A204.1 (cell line): ENCODE results near the gene GLTP.

Source experiments
- FAIRE-seq: peaks from 2 replicates; lab custom pipeline; 2012; peaks lifted over from hg19 to GRCh38; lab: Jason Lieb, UNC

Gene GLTP

DNA sequence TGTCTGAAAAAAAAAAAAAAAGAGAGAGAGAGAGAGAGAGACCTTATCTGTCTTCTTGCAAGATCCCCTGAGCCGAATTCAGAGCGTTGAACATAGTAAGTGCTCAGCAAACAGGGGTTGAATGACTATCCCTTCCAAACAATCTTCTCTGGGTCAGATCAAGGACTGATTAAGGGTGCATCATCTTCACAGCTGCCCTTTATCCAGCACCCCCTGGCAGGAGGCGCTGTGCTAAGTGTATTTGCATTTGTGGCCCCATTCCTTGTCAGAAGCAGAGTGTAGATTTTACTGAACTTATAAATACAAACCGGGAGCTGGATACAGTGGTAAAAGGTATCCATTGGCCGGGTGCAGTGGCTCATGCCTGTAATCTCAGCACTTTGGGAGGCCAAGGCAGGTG, 38.3 kb downstream of the GLTP start:
- FAIRE-seq: no peak

DNA sequence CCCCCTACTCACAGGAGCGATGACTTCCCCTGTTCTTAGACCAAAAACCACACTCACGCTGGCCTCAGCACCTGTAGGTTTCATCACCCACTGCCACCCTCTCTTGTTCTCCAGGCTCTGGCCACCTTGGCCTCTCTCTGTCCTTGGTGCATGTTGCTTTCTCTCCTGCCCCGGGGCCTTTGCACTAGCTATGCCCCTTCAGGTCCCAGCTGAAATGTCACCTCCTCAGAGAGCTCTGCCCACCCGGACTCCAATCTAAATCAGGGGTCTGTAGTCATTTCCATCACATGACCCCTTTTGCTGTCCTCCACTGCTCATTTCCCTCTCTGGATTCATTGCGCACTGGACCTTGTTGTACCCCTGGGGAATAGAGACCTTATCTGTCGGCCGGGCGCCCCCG, 39.0 kb downstream of the GLTP start:
- no peak for FAIRE-seq

DNA sequence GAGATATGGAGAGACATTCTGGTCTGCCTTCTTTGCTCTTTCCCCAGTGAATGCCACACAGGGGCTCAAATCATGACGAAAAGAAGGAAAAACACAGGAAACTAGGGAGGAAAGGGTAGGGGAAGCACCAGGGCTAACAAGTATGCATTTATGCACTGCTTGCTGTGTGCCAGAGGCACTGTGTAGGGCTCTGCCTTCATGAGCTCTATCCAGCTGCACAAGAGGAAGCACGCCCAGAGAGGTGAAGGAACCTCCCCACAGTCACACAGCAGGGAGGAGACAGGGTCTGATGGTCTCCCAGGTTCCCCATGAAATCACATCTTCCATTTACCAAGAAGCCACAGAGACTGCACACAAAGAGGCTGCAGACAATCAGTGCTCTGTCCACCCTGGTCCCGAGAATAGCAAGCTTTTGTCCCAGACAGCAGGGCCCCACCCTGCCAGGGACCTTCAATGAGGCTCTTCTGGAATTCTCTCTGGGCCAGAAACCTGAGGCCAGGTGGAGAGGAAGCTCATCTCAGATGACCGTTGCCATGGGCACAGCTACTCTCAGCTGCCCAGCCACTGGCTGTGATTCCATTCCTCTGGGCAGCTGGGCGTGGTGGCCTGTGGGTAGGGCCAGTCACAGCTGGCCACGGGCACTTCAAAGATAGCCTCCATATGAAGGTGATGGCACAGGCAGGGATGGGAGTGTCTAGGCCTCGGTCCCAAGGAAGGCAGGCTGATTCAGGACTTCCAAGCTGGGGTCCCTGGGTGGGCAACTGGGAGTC, 39.9 kb downstream of the GLTP start:
- FAIRE-seq: no peak

DNA sequence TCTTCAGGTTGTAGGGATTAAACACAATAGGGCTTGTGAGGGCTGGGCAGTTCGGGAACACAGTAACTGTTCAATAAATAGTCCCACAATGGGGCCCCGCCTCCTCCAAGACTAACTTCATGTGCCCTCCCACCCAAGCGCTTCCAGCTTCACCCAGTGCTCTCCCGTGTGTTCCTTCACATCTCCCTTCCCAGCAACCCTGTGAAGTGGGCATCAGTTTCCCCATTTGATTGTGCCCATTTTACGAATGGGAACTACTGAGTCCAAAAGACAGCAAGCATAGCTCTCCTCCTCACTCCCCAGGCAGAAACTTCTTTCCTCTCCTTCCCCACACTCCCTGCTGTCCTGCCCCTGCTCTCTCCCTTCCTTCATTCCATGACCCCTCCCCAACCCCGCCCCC, 40.9 kb downstream of the GLTP start:
- FAIRE-seq: no peak

DNA sequence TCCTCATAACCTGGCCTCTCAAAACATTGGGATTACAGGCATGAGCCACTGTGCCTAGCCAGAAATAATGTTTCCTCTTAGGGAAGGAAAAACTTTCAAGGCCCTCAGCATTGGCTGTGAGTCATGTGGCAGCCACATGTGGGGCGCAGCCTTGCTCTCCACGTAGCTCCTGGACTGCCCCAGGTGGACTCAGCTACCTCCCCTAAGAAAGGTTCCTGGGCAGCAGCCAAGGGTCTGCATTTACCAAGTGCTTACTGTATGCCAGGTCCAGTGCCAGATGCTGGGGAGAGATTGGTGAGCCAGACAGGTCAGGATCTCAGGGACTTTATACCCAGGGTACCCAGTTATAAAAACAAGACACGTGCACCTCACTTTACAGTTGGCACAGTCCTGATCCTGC, 43.4 kb downstream of the GLTP start:
- FAIRE-seq: no peak

DNA sequence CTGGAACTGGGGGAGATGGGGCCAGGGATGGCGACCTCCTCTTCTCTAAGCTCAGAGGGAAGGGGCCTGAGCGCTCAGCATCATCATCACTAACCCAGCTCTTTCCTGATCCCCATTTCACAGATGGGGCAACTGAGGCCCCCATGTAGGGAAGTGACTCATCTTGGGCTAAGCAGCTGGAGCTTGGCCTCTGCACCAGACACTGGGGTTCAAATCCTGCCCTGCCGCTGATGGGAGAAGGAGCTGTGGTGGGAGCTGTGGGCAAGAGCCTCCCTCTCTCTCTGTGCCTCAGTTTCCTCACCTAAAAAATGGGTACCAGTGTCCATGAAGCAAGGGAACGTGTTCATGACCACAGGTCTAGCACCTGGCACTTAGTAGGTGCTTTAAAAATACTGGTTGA, 44.5 kb downstream of the GLTP start:
- no peak for FAIRE-seq

DNA sequence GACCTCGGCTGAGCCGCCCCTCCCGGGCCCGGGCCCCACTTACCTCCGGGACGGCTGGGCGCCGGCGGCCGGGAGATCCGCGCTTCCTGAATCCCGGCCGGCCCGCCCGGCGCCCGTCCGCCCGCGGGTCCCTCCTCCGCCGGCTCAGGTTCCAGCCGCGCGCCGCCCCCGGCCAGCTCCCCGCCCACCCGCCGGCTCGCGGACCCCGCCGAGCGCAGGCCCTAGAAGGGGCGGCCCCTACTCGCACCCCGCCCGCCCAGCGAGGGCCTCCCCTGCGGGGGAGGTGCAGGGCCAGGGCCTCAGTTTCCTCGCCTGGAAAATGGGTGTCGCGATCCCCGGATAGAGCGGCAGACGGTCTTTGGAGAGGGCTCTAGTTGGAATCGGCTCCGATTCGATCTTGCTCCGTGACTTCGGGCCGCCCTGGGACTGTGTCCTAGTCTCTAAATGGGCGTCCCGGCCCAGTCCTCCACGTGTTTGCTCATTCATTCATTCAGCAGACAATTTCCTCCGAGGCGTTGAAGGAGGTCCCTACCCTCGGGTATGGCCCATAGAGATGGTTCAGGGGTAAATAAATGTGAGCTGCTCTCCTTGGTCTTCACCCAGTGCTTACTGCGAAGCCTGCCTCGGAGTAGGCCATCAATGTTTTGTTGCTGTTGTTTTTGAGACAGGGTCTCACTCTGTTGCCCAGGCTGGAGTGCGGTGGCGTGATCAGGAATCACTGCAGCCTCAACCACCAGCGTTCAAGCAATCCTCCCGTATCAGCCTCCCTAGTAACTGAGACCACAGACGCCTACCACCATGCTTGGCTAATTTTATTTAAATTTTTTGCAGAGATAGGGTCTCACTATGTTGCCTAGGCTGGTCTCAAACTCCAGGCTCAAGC, 46.8 kb downstream of the GLTP start, which contains the start of gene TRPV4:
TSS of gene TRPV4 (minus strand) at position 92 of the 883 bp plus-strand sequence. CDS start 18,602 bp downstream, outside the sequence.
- FAIRE-seq: no peak

DNA sequence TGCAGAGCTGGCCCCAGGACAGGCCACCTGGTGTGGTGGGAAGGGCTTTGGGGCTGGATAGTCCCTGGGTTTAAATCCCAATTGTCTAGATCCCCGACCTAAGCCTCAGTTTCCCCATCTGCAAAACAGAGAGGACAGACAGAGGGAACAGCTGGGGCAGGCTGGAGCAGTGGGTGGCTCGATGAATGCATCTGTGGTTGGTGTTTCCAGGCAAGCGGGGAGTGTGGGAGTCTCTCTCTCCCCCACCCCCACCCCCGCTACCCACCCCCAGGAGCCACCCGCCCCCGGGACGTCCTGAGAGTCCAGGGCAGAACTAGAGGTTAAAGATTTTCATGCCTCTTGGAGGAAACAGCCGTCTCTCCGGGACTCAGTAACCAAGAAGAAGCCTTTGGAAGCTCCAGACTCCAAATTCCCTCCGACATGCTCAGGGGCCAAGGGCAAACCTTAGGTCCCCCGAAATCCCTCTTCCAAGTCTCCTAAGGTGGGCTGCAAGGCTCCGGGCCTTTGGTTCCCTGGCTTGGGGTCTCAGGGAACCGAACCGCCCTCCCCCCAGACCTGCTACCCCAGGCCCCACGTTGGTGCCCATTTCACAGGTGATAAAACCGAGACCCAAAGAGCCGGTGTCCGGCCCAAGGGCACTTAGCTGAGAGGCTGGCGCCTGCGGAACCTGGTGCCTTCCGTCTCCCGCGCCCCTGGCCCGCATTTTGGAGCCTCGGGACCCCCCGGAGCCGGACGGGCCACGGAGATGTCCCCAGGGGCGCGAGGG, 47.6 kb downstream of the GLTP start:
- FAIRE-seq: no peak

DNA sequence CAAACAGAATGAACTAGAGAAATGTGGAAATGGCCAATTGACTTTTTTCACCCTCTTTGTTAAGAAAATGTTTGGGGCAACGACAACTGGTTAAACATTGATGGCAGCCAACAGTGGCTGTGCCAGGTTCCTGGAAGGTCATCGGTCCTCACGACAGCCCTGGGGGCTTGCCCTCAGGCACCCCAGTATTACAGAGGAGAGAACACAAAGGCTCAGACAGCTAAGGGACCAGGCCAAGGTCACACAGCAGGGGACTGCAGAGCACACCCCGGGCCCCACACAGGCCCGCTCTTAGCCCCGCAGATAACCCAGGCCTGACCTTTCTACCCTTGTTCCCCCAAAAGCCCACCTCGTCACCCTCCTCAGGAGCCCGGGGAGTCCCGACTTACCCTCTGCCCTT, 48.4 kb downstream of the GLTP start:
- no peak for FAIRE-seq

DNA sequence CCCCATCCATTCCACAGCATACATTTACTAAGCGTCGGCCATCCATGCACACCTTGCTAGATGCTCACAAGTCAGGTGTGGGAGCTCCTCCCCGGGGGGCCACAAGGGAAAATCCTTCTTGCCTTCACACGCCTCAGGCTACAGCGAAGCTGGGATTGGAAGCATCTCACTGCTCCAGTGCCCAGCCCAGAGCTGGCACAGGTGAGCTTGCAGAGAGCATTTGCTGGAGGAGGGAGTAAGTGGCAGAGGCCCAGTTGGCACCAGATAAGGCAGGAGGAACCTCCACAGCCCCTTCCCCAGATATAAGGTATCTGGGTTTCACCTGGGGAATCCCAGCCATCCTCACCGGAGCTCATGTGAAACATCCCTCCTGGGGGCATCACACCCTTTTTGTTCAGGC, 49.0 kb downstream of the GLTP start:
- no peak for FAIRE-seq

DNA sequence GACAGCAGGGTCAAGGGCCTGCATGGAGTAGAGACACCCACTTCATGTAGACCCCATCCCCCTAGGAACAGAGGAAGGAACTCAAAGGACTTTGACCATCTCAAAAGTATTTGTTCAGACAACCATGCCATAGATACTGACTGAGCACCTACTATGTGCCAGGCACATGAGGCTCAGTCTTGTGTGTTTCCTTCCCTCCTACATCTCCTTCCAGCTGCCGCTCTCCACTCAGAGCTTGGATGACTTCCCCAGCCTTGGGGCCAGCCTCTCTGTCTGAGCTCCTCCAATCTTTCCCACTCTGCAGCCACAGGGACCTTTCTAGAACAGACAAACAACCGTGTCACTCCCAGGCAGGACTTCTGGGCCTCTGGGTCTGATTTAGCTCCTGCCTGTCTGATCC, 49.6 kb downstream of the GLTP start:
- FAIRE-seq: no peak

DNA sequence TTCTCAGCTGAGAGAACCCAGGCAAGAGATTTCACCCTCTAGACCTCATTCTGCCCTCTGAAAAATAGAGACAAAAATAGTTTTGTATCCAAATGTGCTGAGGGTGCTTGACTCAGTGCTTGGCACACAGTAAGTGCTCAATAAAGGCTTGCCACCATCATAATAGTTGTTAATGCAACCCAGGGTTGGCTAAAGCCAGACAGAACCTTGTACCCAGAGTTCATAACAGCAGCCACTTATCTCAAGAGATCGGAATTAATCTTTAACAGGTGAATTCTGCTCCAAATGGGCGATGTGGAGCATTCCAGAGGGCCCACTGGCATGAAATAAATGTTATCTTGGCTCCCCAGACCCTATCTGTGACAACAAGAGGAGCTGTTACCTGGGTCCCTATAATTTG, 50.1 kb downstream of the GLTP start:
- no peak for FAIRE-seq

DNA sequence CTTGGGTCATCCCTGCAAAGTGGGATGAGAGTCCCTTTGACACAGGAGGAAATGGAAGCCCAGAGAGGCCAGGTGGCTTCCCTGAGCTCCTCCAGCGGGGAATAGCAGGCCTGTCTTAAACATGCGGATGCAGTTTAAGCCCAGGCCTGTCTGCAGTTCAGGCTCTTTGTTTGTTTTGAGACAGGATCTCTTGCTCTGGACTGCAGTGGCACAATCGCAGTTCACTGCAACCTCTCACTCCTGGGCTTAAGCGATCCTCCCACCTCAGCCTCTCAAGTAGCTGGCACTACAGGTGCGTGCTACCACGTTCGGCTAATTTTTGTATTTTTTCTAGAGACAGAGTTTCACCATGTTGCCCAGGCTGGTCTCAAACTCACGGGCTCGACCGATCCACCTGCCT, 50.7 kb downstream of the GLTP start:
- FAIRE-seq: no peak

DNA sequence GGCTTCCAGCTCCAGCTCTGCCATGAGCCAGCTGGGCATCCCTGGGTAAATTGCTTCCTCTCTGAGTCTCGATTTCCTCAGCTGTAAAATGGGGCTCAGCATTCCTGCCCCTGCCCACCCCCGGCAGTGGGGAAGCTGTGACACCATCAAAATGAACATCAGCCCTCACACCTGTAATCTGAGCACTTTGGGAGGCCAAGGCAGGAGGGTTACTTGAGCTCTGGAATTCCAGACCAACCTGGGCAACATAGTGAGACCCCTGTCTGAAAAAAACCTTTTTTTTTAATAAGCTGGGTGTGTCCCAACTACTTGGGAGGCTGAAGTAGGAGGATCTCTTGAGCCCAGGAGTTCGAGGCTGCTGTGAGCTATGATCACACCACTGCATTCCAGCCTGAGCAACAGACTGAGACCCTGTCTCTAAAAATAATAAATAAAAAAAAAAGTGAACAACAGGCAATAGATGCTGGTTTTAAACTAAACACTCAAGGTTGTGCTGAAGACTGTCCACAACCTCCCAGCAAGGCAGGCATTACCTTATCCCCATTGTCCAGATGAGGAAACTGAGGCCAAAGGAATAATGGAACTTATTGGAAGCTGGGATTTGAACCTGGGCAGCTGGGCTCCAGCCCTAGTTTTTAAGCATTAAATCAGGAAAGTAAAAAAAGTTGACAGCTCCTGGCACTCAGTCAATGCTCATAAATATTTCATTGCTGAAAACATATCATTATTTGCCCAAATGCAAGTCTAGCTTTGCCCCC, 51.4 kb downstream of the GLTP start:
- no peak for FAIRE-seq

DNA sequence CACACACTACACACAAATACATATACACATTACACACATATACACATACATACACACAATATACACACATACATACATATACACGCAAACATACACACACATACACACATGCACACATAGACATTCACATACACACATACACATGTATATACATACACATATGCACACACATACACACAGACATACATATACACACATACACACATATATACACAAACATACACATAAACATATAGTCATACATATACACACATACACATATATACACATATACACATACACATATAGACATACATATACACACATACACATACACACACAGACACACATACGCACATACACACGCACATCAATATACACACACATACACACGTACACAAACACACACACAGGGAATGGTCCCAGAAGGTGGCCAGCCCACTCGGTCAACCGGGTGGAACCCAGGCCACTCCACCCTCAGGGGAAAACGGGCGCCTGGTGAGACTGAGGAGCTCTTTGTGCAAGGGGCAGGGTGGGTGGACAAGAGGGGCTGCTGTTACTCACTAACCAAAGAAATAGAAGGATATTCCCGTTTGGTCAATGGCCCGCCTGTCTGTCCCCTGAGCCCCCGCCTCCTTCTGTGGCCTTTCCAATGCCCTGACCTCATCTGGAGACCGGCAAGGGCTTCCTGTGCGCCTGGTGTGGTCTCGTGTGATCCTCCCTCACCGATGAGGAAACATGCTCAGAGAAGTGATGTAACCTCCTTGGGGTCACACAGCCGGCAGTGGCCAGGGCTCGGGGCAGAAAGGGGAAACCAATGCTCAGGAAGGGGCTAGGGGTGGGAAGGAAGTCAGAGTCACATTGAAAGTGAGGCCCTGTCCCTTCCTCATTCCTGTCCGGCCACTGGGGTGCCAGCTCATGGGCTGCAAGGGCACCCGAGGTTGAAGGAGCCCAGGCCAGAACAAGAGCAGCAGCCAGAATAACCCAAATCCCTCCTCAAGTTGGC, 52.5 kb downstream of the GLTP start:
- no peak for FAIRE-seq

DNA sequence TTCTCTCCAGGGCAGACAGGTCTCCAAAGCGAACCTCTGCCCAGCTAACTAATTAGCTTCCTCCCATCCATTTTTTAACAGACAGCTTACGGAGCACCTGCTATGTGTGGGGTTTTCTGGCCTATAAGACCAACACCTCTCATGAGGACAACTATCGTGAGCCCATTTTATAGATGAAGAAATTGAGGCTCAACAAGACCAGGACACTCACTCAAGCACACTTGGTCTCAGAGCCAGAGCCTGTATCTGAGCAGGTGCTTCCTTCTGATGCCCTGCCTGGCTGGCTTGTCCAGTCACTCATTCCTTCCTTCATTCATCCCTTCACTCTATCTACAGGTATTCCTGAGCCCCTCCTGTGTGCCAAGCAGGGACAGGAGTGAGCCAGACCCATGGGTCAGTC, 53.3 kb downstream of the GLTP start:
- no peak for FAIRE-seq

DNA sequence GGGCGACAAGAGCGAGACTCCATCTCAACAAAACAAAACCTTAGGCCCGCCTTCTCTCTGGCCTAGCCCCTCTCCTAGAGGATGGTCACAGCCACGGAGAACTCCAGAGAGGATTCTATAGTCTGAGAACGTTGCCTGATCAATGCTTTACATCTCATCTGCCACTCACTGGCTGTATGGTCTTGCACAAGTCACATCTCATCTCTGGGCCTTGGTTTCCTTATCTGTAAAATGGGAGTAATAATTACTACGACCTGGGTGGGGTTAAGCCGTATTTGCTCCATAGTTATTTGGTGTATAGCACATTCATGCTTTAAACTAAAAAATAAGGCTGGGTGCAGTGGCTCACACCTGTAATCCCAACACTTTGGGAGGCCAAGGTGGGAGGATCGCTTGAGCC, 55.6 kb downstream of the GLTP start:
- no peak for FAIRE-seq

DNA sequence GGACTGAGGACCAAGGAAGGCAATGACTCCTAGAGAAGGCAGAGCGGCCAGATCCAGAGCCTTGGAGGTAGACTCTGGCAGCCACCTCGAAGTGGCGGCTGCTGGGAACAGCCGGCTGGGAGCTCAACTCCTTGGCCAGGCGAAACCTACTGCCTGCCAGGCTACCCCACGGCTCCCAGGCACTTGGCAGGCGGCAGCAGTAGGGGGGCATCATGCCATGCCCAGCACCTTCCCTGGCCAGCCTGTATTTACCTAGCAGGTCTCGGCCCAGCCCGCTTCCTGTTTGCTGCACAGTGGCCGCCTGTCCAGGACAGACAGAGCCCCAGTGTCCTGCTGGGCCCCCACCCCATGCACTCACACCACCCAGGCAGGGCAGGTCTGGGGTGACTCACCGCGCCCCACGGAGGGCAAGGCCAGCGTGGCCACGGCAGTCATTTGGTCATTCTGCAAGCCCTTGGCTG, 57.4 kb downstream of the GLTP start:
- FAIRE-seq: no peak

DNA sequence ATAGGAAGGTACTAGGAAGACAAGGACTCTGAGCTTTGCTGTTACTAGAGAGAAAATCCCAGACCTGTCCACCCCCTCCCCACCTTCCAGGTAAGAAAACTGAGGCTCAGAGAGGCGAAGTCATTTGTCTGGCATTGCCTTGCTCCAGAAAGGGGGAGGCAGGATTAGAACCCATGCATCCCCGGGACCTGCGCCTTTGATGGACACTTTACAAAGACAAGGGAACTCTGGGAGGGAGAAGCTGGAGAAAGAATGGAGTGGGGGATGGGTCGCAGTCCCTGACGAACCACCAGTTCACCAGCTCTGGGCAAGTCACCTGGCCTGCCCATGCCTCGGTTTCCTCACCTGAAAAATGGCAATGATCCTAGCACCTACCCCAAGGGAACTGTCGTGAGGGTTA, 57.9 kb downstream of the GLTP start:
- no peak for FAIRE-seq

DNA sequence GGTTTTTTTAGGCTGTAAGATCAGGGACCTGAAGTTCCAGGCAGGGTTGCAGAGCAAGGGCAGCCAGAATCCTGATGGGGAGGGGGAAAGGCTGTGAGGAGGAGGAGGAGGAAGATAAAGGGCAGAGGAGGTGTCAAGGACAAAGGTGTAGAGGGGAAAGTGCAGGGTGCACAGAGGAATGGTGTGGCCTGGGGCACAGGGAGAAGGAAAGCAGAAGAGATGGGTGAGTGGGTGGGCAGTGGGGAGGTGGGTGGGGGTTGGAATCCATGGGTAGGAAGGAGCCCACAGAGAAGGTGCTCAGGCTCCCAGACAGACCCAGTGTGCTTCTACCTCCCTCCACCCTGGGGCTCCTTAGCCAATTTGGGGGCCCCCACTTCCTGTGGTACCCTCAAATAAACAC, 58.4 kb downstream of the GLTP start:
- no peak for FAIRE-seq
